DND-41 (cell line): ENCODE measurements around the gene ESRP2.

Experiments
- ATAC-seq: fragments of 200-7000 bp; cut with Tn5 transposase; 3 replicates; pipeline ENCODE4 v1.9.1; 2021; ENCODE audit warnings: low read depth; ENCODE audit not compliant: insufficient read depth
- DNase-seq: peaks from one replicate; pipeline ENCODE4 v3.0.0-alpha.2; 2020
- H2AFZ ChIP-seq: 2 replicates; pipeline ENCODE4 v1.6.0; 2012; ENCODE audit warnings: low read depth, low read length
- H3K27ac ChIP-seq: 2 replicates; pipeline ENCODE4 v1.5.1; 2012; ENCODE audit warnings: low read length, inconsistent platforms
- H3K27me3 ChIP-seq: fragments of 200-600 bp; sonication (generic); 2 replicates; pipeline ENCODE4 v1.6.0; 2012; ENCODE audit warnings: low read length, mild to moderate bottlenecking, inconsistent platforms; ENCODE audit not compliant: insufficient read depth, poor library complexity
- H3K36me3 ChIP-seq: 2 replicates; pipeline ENCODE4 v1.5.1; 2012; ENCODE audit warnings: low read length, inconsistent platforms; ENCODE audit not compliant: insufficient read depth
- H3K4me1 ChIP-seq: 2 replicates; pipeline ENCODE4 v1.5.1; 2012; ENCODE audit warnings: mild to moderate bottlenecking, low read length; ENCODE audit not compliant: insufficient read depth
- H3K4me2 ChIP-seq: 2 replicates; pipeline ENCODE4 v1.6.0; 2012; ENCODE audit warnings: mild to moderate bottlenecking, moderate library complexity, low read length, inconsistent platforms; ENCODE audit not compliant: insufficient read depth
- H3K4me3 ChIP-seq, 2 experiments: fragments of 200-600 bp in 1 of 2; shearing (Covaris generic) in 1 of 2; 2 replicates each; pipeline ENCODE4 v1.5.1; 2012 to 2016; ENCODE audit warnings: inconsistent platforms in 2 of 2, low read length in 2 of 2, mild to moderate bottlenecking in 2 of 2, low read depth in 1 of 2, moderate library complexity in 1 of 2
- H3K79me2 ChIP-seq: 2 replicates; pipeline ENCODE4 v1.6.0; 2012; ENCODE audit warnings: low read length, inconsistent platforms; ENCODE audit not compliant: insufficient read depth
- H3K9ac ChIP-seq: 2 replicates; pipeline ENCODE4 v1.6.0; 2012; ENCODE audit warnings: low read depth, mild to moderate bottlenecking, inconsistent platforms, low read length, moderate library complexity
- H3K9me3 ChIP-seq: 2 replicates; pipeline ENCODE4 v1.5.1; 2012; ENCODE audit warnings: low read length, moderate library complexity, mild to moderate bottlenecking, inconsistent platforms; ENCODE audit not compliant: insufficient read depth, severe bottlenecking
- H4K20me1 ChIP-seq: 2 replicates; pipeline ENCODE4 v1.6.0; 2012; ENCODE audit warnings: low read length; ENCODE audit not compliant: insufficient read depth
- EZH2 ChIP-seq: IDR thresholded peaks from 3 replicates; pipeline ENCODE4 v1.6.1; 2012; ENCODE audit warnings: borderline replicate concordance, low read depth, mild to moderate bottlenecking, moderate library complexity, low read length, inconsistent platforms; ENCODE audit not compliant: severe bottlenecking
- TF ChIP-seq, protein P1 (sequence below): IDR thresholded peaks from 2 replicates; pipeline ENCODE4 v1.5.1; 2012; ENCODE audit warnings: borderline replicate concordance, low read length, moderate library complexity, mild to moderate bottlenecking; ENCODE audit not compliant: poor library complexity, severe bottlenecking; ENCODE audit errors: extremely low read depth

ESRP2 gene

DNA sequence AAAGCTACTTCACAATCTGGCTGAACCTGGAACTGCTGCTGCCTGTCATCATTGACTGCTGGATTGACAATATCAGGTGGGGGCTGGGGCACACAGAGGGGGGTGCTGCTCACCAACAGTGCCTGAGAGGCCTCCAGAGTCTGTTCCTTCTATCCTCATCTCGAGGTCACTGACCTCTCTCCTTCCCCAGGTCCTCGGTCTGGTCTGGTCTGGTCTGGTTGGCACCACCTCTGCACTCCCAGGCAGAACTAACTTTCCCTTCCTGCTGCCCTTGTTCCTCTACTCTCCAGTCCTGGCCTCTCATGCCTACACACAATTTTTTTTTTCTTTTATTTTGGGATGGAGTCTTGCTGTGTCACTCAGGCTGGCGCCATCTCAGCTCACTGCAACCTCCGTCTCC lies 13.4 kb upstream of the ESRP2 start:
- no peak for DNase-seq
- TF ChIP-seq, protein P1, sequence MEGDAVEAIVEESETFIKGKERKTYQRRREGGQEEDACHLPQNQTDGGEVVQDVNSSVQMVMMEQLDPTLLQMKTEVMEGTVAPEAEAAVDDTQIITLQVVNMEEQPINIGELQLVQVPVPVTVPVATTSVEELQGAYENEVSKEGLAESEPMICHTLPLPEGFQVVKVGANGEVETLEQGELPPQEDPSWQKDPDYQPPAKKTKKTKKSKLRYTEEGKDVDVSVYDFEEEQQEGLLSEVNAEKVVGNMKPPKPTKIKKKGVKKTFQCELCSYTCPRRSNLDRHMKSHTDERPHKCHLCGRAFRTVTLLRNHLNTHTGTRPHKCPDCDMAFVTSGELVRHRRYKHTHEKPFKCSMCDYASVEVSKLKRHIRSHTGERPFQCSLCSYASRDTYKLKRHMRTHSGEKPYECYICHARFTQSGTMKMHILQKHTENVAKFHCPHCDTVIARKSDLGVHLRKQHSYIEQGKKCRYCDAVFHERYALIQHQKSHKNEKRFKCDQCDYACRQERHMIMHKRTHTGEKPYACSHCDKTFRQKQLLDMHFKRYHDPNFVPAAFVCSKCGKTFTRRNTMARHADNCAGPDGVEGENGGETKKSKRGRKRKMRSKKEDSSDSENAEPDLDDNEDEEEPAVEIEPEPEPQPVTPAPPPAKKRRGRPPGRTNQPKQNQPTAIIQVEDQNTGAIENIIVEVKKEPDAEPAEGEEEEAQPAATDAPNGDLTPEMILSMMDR, result no peak
- TF ChIP-seq EZH2, result no peak
- no peak overlapping the region for H3K4me3 ChIP-seq
- peaks cover 37% of the 10 kb centered on the region for H3K36me3 ChIP-seq
- no peaks in the 10 kb centered on the region for H3K27me3 ChIP-seq
- peaks cover 7% of the 10 kb centered on the region; the same call in 1 of the 2 replicates for H4K20me1 ChIP-seq
- ATAC-seq, result no peak
- H3K4me2 ChIP-seq, result no peak overlapping the region
- 0 out of 2 replicates have a peak overlapping the region, but pooled peaks have one; percentile 23 for H3K27ac ChIP-seq
- peaks cover 32% of the 10 kb centered on the region for H3K4me1 ChIP-seq
- peaks cover 34% of the 10 kb centered on the region for H3K79me2 ChIP-seq
- H2AFZ ChIP-seq, result no peak overlapping the region
- H3K9ac ChIP-seq, result no peak overlapping the region
- H3K9me3 ChIP-seq, result no peaks in the 10 kb centered on the region

DNA sequence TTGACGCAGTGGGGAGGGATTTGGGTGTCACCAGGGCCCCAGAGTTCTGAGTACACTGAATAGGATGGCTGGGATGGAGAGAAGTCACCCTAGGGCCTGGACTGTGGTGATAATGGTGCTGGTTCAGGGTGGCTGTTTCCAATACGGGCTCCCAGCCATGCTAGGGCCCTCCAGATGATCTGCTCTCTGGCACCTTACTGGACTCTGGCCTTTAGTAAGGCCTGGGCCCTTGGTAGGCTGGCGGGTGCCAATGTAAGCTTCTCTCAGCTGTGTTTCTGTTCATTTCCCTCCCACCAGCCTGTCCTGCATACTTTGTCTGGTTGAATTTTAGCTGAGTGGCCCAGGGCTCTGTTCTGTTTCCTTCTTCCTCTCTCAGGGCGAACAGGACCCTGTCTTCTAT lies 12.0 kb upstream of the ESRP2 start:
- no peak overlapping the region for H3K27ac ChIP-seq
- peaks cover 27% of the 10 kb centered on the region for H3K36me3 ChIP-seq
- H3K4me1 ChIP-seq, result peaks cover 35% of the 10 kb centered on the region
- H2AFZ ChIP-seq, result no peak overlapping the region
- H4K20me1 ChIP-seq, result peaks cover 7% of the 10 kb centered on the region; the same call in 1 of the 2 replicates
- no peak for TF ChIP-seq EZH2
- TF ChIP-seq, protein P1, result no peak
- peaks cover 32% of the 10 kb centered on the region for H3K79me2 ChIP-seq
- no peak overlapping the region for H3K9ac ChIP-seq
- DNase-seq (no peak), ATAC-seq (no peak)
- no peak overlapping the region for H3K4me3 ChIP-seq
- no peaks in the 10 kb centered on the region for H3K9me3 ChIP-seq
- no peaks in the 10 kb centered on the region for H3K27me3 ChIP-seq
- peak overlapping the region; percentile 87 for H3K4me2 ChIP-seq

DNA sequence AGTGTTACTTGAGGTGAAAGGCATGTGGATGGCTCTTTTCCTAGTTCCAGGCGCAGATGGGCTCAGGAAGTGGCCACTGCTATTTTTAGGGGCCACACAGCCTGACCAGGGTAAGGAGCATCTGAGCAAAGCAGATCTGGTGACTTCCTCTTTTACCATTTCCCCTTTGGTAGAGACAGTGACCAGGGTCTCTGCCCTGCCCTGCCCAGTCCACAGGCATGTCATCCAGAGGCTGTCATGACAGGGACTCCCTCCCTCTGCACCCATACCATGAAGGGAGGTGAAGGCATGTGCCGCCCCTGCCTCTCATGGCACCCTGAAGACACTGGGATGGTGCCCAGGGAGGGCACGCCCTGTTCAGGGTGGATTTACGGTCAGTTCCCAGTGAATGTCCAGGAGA lies 11.5 kb upstream of the ESRP2 start:
- no peak overlapping the region for H3K4me3 ChIP-seq
- no peak for ATAC-seq
- no peak overlapping the region for H2AFZ ChIP-seq
- H3K9me3 ChIP-seq, result no peaks in the 10 kb centered on the region
- peak overlapping the region; percentile 87 for H3K4me2 ChIP-seq
- peaks cover 35% of the 10 kb centered on the region for H3K4me1 ChIP-seq
- peaks cover 29% of the 10 kb centered on the region for H3K79me2 ChIP-seq
- no peaks in the 10 kb centered on the region for H3K27me3 ChIP-seq
- H3K9ac ChIP-seq, result no peak overlapping the region
- peaks cover 7% of the 10 kb centered on the region; the same call in 1 of the 2 replicates for H4K20me1 ChIP-seq
- DNase-seq, result no peak
- H3K27ac ChIP-seq, result peak overlapping the region; percentile 43; the same call in 1 of the 2 replicates
- H3K36me3 ChIP-seq, result peaks cover 22% of the 10 kb centered on the region
- no peak for TF ChIP-seq EZH2
- TF ChIP-seq, protein P1, result no peak

DNA sequence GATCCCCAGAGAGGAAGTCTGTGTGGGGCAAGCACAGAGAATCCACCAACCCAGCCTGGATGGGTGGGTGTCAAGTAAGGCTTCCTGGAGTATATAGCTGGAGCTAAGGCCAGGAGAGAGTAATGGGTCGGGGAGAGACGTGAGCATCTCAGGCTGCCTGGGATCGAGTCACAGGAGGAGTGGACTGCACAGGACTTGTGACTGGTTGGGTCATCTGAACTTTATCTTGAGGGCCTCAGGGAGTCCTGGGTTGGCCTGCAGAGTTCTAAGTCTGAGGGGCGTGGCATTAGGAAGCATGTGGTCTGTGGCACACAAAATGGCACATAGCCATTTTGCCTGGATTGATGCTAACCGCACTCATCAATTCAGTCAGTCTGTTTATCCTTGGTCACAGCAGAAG lies 10.7 kb upstream of the ESRP2 start:
- H2AFZ ChIP-seq, result no peak overlapping the region

More for the DNA sequence above, 10.7 kb upstream of the ESRP2 start:
- Histone ChIP-seq H3K9ac (peak overlapping the region; percentile 61; the same call in 1 of the 2 replicates), H3K4me3 (peak overlapping the region in 1 of 2 experiments; percentile 84; a peak in 2 of 4 replicates), H3K4me2 (peak overlapping the region; percentile 87), H3K27ac (peak overlapping the region; percentile 43), H3K79me2 (peaks cover 29% of the 10 kb centered on the region), H3K27me3 (no peaks in the 10 kb centered on the region), H3K36me3 (peaks cover 15% of the 10 kb centered on the region), H3K9me3 (no peaks in the 10 kb centered on the region), H3K4me1 (peaks cover 35% of the 10 kb centered on the region), H4K20me1 (peaks cover 7% of the 10 kb centered on the region; the same call in 1 of the 2 replicates)
- DNase-seq (no peak), ATAC-seq (no peak)
- no peak for TF ChIP-seq EZH2
- TF ChIP-seq, protein P1, result no peak
